HEK293T (cell line): ENCODE measurements around the gene FHAD1.

Experiments used
- CTCF ChIA-PET: fragments of 350-600 bp; formaldehyde crosslinking; extraction: SDS; loops from one replicate; lab custom pipeline; 2021; ENCODE audit warnings: antibody characterized with exemption, inconsistent platforms; lab: Yijun Ruan, JAX
- POLR2A ChIA-PET: fragments of 350-600 bp; formaldehyde crosslinking; extraction: SDS; loops from one replicate; lab custom pipeline; 2020; ENCODE audit warnings: antibody characterized with exemption, inconsistent platforms; lab: Yijun Ruan, JAX
- DNase-seq: peaks from one replicate; pipeline ENCODE4 v3.0.0; 2012; ENCODE audit warnings: mixed read lengths; ENCODE audit errors: extremely low spot score
- ARNT ChIP-seq: fragments of 450-650 bp; IDR thresholded peaks from 2 replicates; pipeline ENCODE4 v1.6.1; 2017; ENCODE audit warnings: mild to moderate bottlenecking
- BHLHE40 ChIP-seq: fragments of 450-650 bp; IDR thresholded peaks from 2 replicates; pipeline ENCODE4 v1.6.1; 2016; ENCODE audit warnings: mild to moderate bottlenecking, moderate library complexity, borderline replicate concordance
- CTBP1 ChIP-seq: fragments of 450-650 bp; IDR thresholded peaks from 2 replicates; pipeline ENCODE4 v1.6.1; 2016; ENCODE audit warnings: borderline replicate concordance
- ELF4 ChIP-seq: fragments of 450-650 bp; IDR thresholded peaks from 2 replicates; pipeline ENCODE4 v1.6.1; 2017; ENCODE audit warnings: antibody characterized with exemption
- FOXA1 ChIP-seq: fragments of 450-650 bp; IDR thresholded peaks from 2 replicates; pipeline ENCODE4 v1.6.1; 2016; ENCODE audit warnings: mild to moderate bottlenecking
- FOXK2 ChIP-seq: fragments of 450-650 bp; IDR thresholded peaks from 2 replicates; pipeline ENCODE4 v1.6.1; 2016; ENCODE audit warnings: mild to moderate bottlenecking
- FOXM1 ChIP-seq: fragments of 450-650 bp; IDR thresholded peaks from 2 replicates; pipeline ENCODE4 v1.6.1; 2017; ENCODE audit warnings: mild to moderate bottlenecking, borderline replicate concordance
- HDGF ChIP-seq: fragments of 450-650 bp; IDR thresholded peaks from 2 replicates; pipeline ENCODE4 v1.6.1; 2017; ENCODE audit warnings: antibody characterized with exemption, borderline replicate concordance
- L3MBTL2 ChIP-seq: fragments of 450-650 bp; conservative IDR thresholded peaks from 2 replicates; pipeline ENCODE4 v1.6.1; 2016; ENCODE audit warnings: mild to moderate bottlenecking
- LEF1 ChIP-seq: fragments of 450-650 bp; IDR thresholded peaks from 2 replicates; pipeline ENCODE4 v1.6.1; 2017; ENCODE audit warnings: mild to moderate bottlenecking, borderline replicate concordance
- NFRKB ChIP-seq: fragments of 450-650 bp; IDR thresholded peaks from 2 replicates; pipeline ENCODE4 v1.6.1; 2016; ENCODE audit warnings: mild to moderate bottlenecking, moderate library complexity
- PKNOX1 ChIP-seq: fragments of 450-650 bp; IDR thresholded peaks from 2 replicates; pipeline ENCODE4 v1.6.1; 2016
- SP1 ChIP-seq: fragments of 450-650 bp; IDR thresholded peaks from 2 replicates; pipeline ENCODE4 v1.6.1; 2017
- SUZ12 ChIP-seq: fragments of 450-650 bp; IDR thresholded peaks from 2 replicates; pipeline ENCODE4 v1.6.1; 2016; ENCODE audit warnings: mild to moderate bottlenecking
- TARDBP ChIP-seq: fragments of 450-650 bp; IDR thresholded peaks from 2 replicates; pipeline ENCODE4 v1.6.1; 2016
- ZNF384 ChIP-seq: fragments of 450-650 bp; IDR thresholded peaks from 2 replicates; pipeline ENCODE4 v1.6.1; 2016

Gene FHAD1

GRCh38 chr1:15311880-15312279 lies 64.9 kb downstream of the FHAD1 start:
- DNase-seq: no peak
- no peak for TF ChIP-seq BHLHE40
- no peak for TF ChIP-seq SUZ12
- TF ChIP-seq PKNOX1: no peak
- TF ChIP-seq NFRKB: no peak
- TF ChIP-seq FOXK2: no peak
- no peak for TF ChIP-seq FOXM1
- TF ChIP-seq ELF4: no peak
- no peak for TF ChIP-seq L3MBTL2
- TF ChIP-seq TARDBP: no peak
- no peak for TF ChIP-seq ZNF384
- TF ChIP-seq SP1: no peak
- TF ChIP-seq LEF1: no peak
- TF ChIP-seq FOXA1: no peak
- TF ChIP-seq CTBP1: no peak
- ChIA-PET CTCF (interaction anchor here (0.5 kb wide), 1 partner anchor 62 kb away, joined by 3 read pairs; no protein-coding TSS in a partner anchor), POLR2A (no interaction called here)

- ChIA-PET POLR2A (no interaction called here), CTCF (interaction anchor here (1.0 kb wide), 2 partner anchors 9 to 184 kb away, joined by 4 read pairs; no protein-coding TSS in a partner anchor)
- TF ChIP-seq BHLHE40 (no peak), FOXM1 (no peak), ELF4 (no peak), HDGF (no peak), SP1 (no peak), SUZ12 (no peak), CTBP1 (no peak), FOXA1 (no peak), L3MBTL2 (no peak), PKNOX1 (no peak), LEF1 (no peak), TARDBP (no peak)
- no peak for DNase-seq
Observed at GRCh38 chr1:15312626-15313411, 65.8 kb downstream of the FHAD1 start.

GRCh38 chr1:15314328-15315281 lies 67.6 kb downstream of the FHAD1 start:
- no peak for DNase-seq
- CTCF ChIA-PET: no interaction called here
- POLR2A ChIA-PET: no interaction called here
- no peak for TF ChIP-seq CTBP1
- no peak for TF ChIP-seq ARNT
- TF ChIP-seq LEF1: no peak
- TF ChIP-seq SP1: no peak
- no peak for TF ChIP-seq ELF4
- TF ChIP-seq FOXM1: no peak
- TF ChIP-seq ZNF384: no peak
- no peak for TF ChIP-seq PKNOX1
- TF ChIP-seq TARDBP: no peak
- TF ChIP-seq L3MBTL2: no peak
- no peak for TF ChIP-seq HDGF
- no peak for TF ChIP-seq BHLHE40
- TF ChIP-seq FOXA1: no peak
- no peak for TF ChIP-seq FOXK2

- POLR2A ChIA-PET: no interaction called here
- TF ChIP-seq FOXK2 (no peak), ELF4 (no peak), TARDBP (no peak), FOXA1 (no peak), ZNF384 (no peak), NFRKB (no peak), SUZ12 (no peak), CTBP1 (no peak), BHLHE40 (no peak), L3MBTL2 (no peak), SP1 (no peak), HDGF (no peak), LEF1 (no peak), FOXM1 (no peak), ARNT (no peak), PKNOX1 (no peak)
- CTCF ChIA-PET: interaction anchor here (1.2 kb wide), 1 partner anchor 11 kb away, joined by 3 read pairs; no protein-coding TSS in a partner anchor
- DNase-seq: no peak
Observed at GRCh38 chr1:15315815-15316214, 68.8 kb downstream of the FHAD1 start.
